ENCODE data around the gene TVP23C. TPM values are rescaled to one million over a fixed set of nuclear protein-coding genes. Genes with fewer than 3 reads are reported as not detected.

Gene TVP23C
- total RNA-seq, 4 donors from 2014 or later = 19.4 to 62.4 (median 44.7) TPM

GRCh38 chr17:15501282-15501681, 62.0 kb downstream of the TVP23C start:
- no peak for TF ChIP-seq POLR2A (IDR thresholded peaks at IDR 0.05)
- TF ChIP-seq CTCF (IDR thresholded peaks at IDR 0.05) = no peak
- no peak for DNase-seq
- Histone ChIP-seq H3K4me1 (no peaks in the 10 kb centered on the region), H3K36me3 (no peaks in the 10 kb centered on the region), H3K4me3 (no peak overlapping the region), H3K27ac (peak overlapping the region; percentile 82 to 87), H3K27me3 (no peaks in the 10 kb centered on the region), H3K9me3 (no peaks in the 10 kb centered on the region)
- intact Hi-C loops (cut with DNase I; ENCODE audit: low total_unique reads) = no loop called here

GRCh38 chr17:15498107-15498506, 65.2 kb downstream of the TVP23C start:
- intact Hi-C loops (cut with DNase I; ENCODE audit: low total_unique reads) = no loop called here
- no peaks in the 10 kb centered on the region for H3K36me3 ChIP-seq
- no peak for DNase-seq
- no peak overlapping the region for H3K27ac ChIP-seq
- no peaks in the 10 kb centered on the region for H3K4me1 ChIP-seq
- no peak for TF ChIP-seq POLR2A (IDR thresholded peaks at IDR 0.05)
- TF ChIP-seq CTCF (IDR thresholded peaks at IDR 0.05) = no peak
- no peaks in the 10 kb centered on the region for H3K9me3 ChIP-seq
- H3K4me3 ChIP-seq = no peak overlapping the region
- no peaks in the 10 kb centered on the region for H3K27me3 ChIP-seq

GRCh38 chr17:15496735-15497670, 66.3 kb downstream of the TVP23C start:
- Histone ChIP-seq H3K36me3 (no peaks in the 10 kb centered on the region), H3K9me3 (no peaks in the 10 kb centered on the region), H3K27me3 (no peaks in the 10 kb centered on the region), H3K27ac (peak overlapping the region in 1 of 2 donors; percentile 32), H3K4me1 (no peaks in the 10 kb centered on the region), H3K4me3 (no peak overlapping the region)
- TF ChIP-seq CTCF (IDR thresholded peaks at IDR 0.05) (no peak), POLR2A (IDR thresholded peaks at IDR 0.05) (no peak)
- DNase-seq = no peak
- intact Hi-C loops (cut with DNase I; ENCODE audit: low total_unique reads) = no loop called here

GRCh38 chr17:15494821-15495220, 68.5 kb downstream of the TVP23C start:
- no peak for TF ChIP-seq CTCF (IDR thresholded peaks at IDR 0.05)
- TF ChIP-seq POLR2A (IDR thresholded peaks at IDR 0.05) = no peak
- no peaks in the 10 kb centered on the region for H3K36me3 ChIP-seq
- H3K27me3 ChIP-seq = no peaks in the 10 kb centered on the region
- H3K27ac ChIP-seq = peak overlapping the region; percentile 32 to 41
- H3K4me3 ChIP-seq = no peak overlapping the region
- intact Hi-C loops (cut with DNase I; ENCODE audit: low total_unique reads) = no loop called here
- no peaks in the 10 kb centered on the region for H3K4me1 ChIP-seq
- DNase-seq = peak; percentile 35
- H3K9me3 ChIP-seq = no peaks in the 10 kb centered on the region

GRCh38 chr17:15493693-15494035, 69.6 kb downstream of the TVP23C start:
- DNase-seq = no peak
- Histone ChIP-seq H3K27me3 (no peaks in the 10 kb centered on the region), H3K27ac (peak overlapping the region in 1 of 2 donors; percentile 7), H3K9me3 (no peaks in the 10 kb centered on the region), H3K4me3 (no peak overlapping the region), H3K4me1 (no peaks in the 10 kb centered on the region), H3K36me3 (no peaks in the 10 kb centered on the region)
- intact Hi-C loops (cut with DNase I; ENCODE audit: low total_unique reads) = no loop called here
- no peak for TF ChIP-seq CTCF (IDR thresholded peaks at IDR 0.05)
- TF ChIP-seq POLR2A (IDR thresholded peaks at IDR 0.05) = no peak

Data from uterus (tissue), 4 donors.